ENCODE measurements around the gene BCDIN3D.
"Not testable (repeated sequence)": the region's sequence is repeated elsewhere in the genome, so short reads cannot be mapped to it uniquely, and the experiment has no call there.

Gene BCDIN3D

DNA sequence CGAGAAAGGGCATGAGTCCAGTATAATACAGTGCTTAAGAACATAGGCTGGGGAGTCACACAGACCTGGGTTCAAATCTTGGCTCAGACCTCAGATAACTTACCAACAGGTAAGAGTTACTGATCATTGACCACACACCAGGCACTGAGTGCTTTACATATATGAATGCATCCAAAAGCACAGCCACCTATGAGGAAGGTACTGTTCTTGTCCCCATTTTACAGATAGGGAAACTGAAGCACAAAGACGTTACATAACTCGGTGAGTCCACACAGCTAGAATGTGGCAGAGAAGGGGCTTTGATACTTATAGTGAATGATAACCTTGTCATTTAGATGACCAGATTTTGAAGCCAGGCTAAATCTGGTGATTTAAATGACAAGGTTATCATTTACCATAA is 33.2 kb upstream of the BCDIN3D start:
- no peak for DNase-seq (ENCODE audit: low spot score)

DNA sequence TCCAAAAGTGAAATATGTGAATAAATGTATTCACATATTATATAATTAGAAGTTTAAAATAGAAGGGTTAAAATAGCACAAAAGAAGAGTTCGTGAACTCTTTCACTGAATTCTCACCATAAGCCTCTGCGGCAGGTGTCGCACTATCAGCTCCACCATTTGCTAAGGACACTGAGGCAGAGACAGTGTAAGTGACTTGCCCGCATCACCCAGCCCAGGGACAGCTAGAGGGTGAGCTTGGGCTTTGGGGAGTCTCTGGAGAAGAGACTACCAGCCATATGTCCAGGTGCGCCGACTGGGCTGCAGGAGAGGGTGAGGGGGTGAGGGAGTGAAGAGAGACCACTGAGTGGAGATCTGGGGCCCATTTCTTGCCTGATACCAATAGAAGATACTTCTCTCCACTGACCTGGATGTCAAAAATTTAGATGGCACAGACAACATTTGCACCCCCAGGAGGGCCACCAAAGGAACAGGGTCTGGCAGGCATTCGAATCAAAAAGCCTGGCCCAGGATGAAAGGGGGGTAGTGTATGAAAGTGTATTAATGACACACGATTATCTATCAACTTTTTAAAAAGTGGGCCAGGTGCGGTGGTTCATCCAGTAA is 32.3 kb upstream of the BCDIN3D start:
- no peak for DNase-seq (ENCODE audit: low spot score)

DNA sequence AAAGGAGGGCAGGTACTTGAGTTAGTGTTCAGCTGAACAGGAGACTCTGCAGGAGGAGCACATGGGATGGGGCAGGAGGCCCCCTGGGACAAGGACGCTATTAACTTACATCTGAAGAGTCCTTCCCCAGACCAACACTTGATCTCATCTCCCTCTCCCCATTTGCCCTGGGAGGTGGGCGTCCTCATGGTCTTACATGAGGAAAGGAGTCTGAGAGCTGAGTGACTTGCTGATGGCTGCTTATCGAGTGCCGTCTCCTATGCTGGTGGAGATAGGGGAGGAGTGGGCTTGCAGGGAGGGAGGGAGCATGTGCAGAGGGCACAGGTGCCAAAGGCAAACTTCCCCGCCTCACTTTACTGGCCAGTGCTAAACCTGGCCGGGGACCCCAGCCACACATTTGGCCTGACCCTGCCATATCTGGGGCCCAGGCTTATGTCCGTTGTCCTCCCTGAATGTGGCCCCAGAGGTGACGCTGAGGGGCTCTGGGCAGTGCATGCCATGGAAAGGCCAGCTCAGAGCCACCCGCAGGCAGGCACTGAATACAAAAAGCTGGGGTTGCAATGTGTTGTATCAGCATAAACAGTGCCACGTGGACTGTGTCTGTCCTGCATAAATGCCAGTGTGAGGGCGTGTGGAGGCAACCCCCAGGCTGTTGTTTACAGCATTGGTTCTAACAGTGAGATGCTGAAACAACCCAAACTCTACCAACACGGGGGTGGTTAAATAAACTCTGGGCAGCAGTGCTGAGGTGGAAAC is 31.4 kb upstream of the BCDIN3D start:
- peak; percentile 82 for DNase-seq (ENCODE audit: low spot score)

DNA sequence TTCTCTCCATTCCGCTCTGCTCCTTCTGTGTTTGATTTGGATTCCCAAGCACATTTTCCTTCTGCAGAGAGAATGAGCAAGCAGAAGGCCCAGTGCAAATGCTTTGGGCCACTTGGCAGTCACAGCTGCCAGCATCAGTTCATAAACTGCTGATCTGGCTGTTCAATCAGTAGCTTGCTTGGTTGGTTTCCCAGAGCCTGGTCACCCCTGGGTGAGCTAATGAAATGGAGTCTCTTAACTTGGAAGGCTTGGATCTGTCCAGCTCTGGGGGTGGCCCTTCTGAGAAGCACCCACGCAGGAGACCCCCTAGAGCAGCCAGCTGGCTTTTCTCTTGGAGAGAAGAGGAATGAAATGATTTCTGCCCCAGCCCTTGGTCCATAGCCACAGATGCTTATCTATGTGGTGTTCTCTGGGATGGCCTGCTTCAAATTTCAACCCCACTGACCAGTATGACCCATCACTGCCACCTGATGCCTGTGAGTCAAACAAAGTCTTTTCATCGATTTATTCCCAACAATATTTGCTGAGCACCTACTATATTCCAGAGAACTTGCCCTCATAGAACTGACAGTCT is 30.5 kb upstream of the BCDIN3D start:
- DNase-seq (ENCODE audit: low spot score): peak; percentile 62

DNA sequence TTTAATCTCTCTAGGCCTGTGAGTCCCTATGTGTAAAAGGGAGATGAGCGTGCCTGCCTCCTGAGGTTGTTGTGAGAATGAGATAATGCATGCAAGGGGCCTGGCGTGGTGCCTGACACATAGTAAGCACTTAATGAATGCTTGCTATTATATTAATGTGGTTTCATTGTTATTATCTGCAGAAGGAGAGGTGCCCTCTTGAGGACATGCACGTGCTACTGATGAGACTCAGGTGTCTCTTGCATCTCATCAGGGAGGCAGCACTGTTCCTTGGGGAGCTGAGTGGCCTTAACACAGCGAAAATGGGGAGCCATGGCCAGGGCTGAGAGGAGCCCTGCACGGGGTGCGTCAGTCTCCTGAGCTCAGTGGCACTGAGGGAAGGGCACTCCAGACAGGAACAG is 29.9 kb upstream of the BCDIN3D start:
- DNase-seq (ENCODE audit: low spot score): peak; percentile 73

DNA sequence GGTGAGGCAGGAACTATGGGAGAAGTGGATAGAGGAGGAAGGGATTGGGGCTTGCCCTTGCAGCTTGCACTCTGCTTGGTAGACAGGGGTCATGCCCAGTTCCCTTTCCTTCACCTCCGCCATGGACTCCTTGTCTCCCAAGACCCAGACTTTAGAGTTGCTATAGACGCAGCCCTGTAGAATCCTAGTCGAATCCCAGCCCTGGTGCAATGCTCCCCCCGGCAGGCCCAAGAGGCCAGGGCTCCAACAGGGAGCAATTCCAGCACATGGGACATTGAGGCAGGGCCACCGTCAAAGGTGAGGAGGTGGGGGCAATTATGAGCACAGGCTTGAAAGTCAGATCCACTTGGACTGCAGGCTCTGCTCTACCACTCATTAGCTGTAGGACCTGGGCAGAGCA is 29.5 kb upstream of the BCDIN3D start:
- no peak for DNase-seq (ENCODE audit: low spot score)

DNA sequence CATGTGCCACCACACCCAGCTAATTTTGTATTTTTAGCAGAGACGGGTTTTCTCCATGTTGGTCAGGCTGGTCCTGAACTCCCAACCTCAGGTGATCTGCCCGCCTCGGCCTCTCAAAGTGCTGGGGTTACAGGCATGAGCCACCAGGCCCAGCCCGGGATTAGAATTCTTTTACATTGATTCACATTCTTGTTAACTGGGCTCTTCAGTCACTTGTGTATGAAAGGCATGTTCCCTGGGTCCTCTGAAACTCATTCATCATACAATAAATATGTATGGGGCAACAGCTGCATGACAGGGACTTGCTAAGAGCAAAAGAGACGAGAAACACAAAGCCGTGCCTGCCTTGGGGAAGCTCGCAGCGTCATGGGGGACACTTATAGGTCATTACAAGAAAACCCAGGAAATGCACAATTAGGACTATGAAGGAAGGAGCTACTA is 28.9 kb upstream of the BCDIN3D start:
- DNase-seq (ENCODE audit: low spot score): not testable (repeated sequence)

DNA sequence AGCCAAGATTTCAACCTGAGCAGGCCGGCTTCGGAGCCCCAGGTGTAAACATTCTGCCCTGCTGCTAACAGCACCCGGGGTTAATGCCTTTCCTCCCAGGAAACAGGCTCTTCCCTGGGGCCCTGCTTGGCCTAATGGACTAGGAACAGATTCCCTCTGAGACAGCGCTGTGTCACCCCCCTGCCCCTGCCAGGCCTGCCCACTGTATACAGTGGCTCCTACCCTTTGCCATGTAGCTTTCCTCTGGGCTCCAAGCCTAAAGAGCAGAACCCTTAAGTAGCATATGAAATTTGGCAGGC is 28.3 kb upstream of the BCDIN3D start:
- no peak for DNase-seq (ENCODE audit: low spot score)

DNA sequence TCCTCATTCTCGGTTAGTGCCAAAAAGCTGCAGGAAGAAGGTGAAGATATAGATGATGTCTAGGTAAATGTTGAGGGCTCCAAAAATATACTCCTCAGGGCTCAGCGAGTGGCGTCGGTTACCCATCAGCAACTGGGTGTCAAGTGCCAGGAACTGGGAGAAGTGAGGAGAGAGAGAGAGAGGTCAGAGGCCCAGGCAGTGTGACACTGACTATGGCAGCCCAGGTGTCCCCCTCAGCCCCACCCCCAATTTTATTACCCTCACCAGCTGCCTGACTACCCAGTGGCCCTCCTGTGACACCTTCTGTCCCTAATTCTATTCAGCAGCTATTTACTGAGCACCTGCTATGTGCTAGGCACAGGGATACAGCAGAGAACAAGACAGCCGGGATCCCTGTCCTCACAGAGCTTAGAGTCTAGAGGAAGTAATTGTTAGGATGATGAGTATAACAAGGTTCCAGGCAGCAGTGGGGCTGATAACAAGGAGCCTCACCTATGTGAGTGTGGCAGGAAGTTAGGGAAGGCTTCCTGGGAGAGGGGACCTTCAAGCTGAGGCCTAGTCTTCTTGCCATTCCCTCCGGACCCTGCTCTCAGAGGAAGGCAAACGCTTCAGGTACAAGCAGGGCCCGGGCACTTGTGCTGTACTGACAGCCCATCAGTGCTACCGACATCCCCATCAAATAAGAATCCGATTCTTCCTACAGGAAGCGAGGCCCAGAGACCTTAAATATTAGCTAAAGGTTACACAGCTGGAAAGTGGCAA is 27.8 kb upstream of the BCDIN3D start:
- DNase-seq (ENCODE audit: low spot score): no peak

DNA sequence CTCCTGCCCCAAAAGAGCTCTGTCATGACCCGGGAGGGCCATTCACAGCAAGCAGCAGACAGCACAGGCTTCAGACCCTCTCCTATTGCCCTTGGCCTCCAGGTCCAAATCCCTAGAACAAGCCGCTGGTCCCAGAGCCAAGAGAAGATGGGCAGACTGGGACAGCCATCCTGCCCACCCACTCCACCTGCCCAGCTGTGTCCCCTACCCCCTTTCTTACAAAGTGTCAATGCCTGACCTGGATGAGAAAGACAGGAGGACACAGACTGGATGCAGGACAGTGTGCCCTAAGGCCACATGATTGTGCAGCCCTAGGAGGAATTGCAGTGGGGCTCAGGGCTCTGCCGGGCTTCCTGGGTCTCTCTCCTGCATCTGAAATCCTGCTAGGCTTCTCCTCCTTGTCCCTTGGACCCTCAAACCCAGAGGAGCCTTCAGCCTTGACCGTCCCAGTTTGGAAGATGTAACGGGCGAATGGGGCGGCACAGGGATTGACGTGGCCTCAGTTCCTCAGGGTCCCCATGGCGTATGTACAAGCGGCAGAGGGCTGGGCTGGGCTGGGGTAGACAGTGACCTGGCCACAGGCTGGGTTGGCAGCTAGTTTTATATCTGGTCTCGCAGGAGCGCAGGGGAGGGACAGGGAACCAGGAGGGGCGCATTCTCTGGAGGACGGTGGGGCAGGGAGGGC is 27.1 kb upstream of the BCDIN3D start:
- no peak for DNase-seq (ENCODE audit: low spot score)

DNA sequence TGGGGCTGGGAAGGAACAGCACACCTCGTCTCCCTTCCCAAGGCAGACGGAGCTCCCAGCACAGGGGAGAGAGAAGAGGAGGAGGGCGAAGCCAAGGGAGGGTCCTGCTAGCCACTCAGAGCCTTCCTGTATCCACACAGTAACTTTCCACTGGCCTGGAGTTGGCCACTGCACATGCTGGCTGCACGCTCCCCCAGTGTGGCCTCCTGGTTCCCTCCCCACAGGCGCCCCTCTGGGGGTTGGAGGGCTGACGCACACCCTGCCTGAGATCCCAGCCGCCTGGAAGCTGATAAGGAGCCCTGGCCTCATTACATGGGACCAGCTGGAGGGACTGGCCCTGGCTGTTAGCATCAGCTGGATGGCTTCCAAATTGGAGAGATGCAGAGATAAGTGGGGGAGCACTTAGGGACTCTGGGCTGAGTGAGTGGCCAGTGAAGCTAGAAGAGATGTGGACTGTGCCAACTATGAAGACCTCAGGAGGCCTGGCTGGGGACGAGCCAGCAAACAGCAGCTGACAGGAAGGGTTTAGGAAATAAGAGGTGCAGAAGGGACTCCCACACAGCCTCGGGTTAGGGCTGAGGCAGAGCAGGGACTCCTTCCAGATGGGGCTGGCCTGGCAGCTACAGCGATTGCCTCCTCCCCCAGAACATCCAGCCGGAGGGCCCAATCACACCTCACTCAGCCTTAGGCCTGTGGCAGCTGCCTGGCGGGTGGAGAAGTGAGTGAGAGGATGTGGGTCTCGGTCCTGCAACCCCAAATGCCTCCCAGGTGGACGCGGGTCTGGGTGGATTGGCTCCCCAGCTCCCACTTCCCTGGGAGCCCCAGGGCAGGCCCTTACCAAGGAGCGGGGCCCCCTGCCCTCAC is 26.3 kb upstream of the BCDIN3D start:
- DNase-seq (ENCODE audit: low spot score): peak; percentile 78

DNA sequence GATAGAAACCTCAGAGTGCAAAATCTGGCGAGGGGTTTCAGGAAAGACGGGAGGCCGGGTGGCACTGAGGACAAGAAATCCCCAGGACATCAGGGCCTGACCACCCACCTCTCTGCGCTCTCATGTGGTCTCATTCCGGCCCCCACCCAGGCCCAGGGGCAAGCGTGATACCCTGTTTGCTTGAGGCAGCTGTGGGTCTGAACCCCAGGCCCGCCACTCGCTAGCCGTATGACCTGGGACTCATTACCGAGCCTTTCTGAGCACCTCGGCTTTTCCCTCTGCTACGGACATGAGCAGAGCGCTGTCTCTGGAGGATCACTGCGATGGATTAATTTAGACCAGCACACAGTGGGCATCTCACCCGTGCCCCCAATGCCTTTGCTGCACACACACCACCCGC is 25.5 kb upstream of the BCDIN3D start:
- DNase-seq (ENCODE audit: low spot score): no peak

DNA sequence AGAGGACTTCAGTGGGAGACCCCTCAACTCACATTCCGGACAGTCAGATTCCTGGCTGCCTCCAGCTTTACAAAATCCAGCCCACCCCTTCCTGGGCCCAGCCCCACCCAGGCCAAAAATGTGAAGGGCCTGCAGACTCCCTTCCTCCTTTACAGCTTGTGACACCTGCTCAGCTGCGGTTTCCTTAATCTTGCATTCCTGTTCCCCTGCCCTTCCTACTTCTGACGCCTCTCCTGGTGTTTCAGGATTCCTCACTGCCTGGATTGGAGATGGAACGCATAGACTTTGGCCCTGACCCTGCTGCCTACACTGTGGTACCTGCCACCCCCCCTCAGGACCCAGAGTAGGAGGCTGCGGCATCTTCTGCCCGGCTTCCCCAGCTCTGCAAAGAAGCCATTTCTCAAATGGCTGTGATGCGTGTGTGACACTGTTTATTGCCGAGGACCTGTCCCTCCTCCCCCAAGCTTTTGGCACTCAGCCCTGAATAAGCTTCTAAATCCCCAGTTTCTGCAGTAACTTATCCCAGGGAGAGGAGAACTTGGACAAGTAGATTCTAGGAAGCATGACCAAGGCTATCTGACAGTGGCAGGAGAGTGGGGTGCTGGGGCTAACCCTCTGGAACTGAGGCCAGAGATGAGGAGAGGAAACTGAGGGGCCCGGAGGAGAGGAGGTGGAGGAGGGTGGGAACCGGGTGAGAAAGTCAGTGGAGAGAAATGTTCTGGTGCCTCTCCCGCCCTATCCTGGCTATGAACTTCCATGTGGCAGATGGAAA is 24.9 kb upstream of the BCDIN3D start:
- no peak for DNase-seq (ENCODE audit: low spot score)

DNA sequence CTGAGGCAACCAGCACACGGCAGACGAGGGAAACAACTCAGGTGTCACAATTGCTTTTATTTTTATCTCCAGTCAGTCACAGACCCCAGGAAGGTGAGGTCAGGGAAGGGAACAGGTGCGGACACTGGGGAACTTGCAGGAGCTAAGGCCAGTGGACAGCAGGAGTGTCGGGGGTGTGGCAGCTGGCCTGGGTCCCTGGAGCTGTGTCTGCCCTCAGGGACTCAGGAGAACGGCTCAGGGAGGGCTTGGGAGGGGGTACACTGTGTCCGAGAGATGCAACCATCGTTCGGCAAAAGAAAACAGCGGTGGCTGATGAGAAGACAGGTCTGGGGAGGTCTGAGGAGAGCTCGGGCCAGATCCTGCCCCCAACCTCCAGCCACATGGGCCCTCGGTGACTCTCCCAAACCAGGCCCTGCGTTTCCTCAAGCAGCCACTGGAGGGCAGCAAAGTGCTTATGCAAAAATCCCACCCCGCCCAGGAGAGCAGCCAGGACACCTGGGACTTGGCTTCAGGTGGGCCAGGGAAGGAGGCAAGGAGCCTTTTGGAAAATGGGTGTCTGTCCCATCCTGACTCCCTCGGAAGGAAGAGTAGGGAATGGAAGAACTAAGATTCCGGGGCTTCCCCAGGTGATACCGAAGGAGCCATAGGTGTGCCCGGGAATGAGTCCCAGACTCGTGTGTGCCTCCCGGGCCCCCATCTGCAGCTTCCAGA is 24.1 kb upstream of the BCDIN3D start:
- DNase-seq (ENCODE audit: low spot score): peak; percentile 61

DNA sequence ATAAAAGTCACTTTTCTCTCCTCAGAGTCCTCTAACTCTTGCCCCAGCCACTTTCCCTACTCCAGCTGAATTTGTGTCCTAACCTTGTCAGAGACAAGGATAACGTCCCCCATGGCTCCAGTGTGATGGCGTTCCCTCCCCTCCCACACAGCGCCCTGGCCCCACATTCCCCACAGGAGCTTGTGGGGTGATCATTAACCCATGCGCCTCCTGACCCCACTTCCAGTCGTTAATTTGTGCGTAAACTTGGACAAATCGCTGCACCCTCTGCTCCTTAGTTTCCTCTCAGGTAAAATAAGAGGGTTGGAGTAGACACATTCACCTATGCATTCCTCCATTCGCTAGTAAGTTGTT is 22.9 kb upstream of the BCDIN3D start:
- DNase-seq (ENCODE audit: low spot score): no peak

DNA sequence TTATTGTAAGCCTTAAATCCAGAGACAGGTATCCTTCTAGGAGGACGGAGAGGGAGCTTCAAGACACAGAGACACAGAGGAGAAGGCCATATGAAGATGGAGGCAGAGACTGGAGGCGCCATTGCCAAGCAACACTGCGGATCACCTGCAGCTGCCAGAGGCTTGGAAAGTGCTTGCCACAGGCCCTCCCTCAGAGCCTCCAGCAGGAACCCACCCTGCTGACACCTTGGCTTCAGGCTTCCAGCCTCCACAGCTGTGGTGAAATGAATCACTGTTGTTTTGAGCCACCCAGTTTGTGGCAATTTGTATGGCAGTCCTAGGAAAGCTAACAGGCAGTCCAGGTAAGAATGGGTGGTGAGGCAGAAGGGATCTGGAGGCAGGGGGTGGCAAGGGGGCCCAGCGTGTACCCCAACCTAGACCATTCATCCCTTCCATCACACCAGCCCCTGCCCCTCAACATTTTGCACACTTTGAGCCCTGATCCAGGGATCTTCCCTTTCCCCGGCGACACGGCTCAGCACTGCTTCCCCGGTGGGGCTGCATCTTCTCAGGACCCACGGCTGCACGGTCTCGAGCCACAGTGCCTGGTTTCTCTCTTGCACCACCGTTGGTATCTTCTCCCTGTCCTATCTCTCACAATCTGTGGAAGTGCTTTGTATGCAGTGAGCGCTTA is 22.3 kb upstream of the BCDIN3D start:
- DNase-seq (ENCODE audit: low spot score): no peak

DNA sequence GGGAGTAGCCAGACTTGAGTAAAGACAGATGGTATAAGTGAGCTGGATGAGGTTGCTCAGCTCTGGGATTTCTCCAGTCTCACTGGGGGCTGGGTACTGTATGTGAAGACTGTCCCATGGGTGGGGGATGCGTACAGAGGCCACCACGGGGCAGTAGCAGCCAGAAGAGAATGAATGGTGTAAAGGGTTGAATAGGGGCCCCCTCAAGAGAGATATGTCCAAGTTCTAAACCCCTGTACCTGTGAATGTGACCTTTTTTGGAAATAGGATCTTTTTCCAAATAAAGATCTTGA is 21.8 kb upstream of the BCDIN3D start:
- no peak for DNase-seq (ENCODE audit: low spot score)

DNA sequence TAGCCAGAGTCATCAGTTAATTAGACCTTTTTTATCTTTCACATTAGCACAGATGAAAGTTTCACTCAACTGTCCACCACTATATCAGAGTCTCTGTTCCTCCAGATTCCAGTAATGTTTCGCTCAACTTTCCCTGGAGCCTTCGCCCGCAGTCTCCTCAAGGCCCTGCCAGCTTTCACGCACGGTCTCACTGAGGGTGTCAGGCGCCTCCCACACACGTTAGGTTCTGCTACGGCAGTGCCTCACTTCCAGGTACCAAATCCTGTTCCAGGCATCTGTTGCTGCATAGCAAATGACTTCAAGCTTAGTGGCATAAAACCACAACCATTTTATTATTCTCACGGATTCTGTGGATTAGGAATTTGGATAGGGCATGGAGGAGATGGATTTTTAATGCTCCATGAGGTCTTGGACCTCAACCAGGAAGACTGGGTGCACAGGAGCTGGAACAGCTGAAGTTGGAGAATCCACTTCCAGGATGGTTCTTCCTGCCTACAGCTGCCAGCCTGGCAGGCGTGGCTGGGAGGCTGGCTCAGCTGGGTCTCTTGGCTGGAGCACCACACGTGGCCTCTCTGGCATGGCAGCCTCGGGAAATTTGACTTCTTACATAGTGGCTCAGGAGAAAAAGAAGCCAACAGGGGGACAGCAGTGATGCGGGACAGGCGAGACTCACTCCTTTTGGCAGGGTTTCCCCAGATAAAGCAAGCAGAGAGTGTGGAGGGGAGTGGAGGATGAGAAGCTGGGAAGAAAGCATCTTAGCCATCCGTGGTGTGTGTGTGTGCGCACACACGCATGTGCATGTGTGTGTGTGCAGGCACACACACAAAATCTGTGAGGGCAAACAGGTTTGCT is 21.3 kb upstream of the BCDIN3D start:
- no peak for DNase-seq (ENCODE audit: low spot score)

DNA sequence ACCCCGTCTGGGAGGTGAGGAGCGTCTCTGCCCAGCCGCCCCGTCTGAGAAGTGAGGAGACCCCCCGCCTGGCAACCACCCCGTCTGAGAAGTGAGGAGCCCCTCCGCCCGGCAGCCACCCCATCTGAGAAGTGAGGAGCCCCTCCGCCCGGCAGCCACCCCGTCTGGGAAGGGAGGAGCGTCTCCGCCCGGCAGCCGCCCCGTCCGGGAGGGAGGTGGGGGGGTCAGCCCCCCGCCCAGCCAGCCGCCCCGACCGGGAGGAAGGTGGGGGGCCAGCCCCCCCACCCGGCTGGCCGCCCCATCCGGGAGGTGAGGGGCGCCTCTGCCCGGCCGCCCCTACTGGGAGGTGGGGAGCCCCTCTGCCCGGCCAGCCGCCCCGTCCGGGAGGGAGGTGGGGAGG is 18.0 kb upstream of the BCDIN3D start:
- DNase-seq (ENCODE audit: low spot score): not testable (repeated sequence)

Data from pons (tissue), 1 donor.